Endothelial cell (in vitro differentiated cells): ENCODE measurements around the gene TMEM201. TPM values are rescaled to one million over a fixed set of nuclear protein-coding genes. Genes with fewer than 3 reads are reported as not detected.

Source experiments
- DNase-seq: peaks from one replicate; pipeline ENCODE4 v3.0.0; 2021; ENCODE audit warnings: low spot score
- H3K27ac Mint-ChIP-seq: one replicate; pipeline ENCODE4 v1.8.0; 2021; ENCODE audit warnings: mixed read lengths, inconsistent platforms; ENCODE audit not compliant: unreplicated experiment
- H3K27me3 Mint-ChIP-seq: one replicate; pipeline ENCODE4 v1.8.0; 2021; ENCODE audit warnings: mild to moderate bottlenecking, moderate library complexity, mixed read lengths, inconsistent platforms; ENCODE audit not compliant: unreplicated experiment
- H3K36me3 Mint-ChIP-seq: one replicate; pipeline ENCODE4 v1.8.0; 2021; ENCODE audit warnings: mild to moderate bottlenecking, low read depth, mixed read lengths, inconsistent platforms; ENCODE audit not compliant: unreplicated experiment
- H3K4me1 Mint-ChIP-seq: one replicate; pipeline ENCODE4 v1.8.0; 2021; ENCODE audit warnings: mild to moderate bottlenecking, mixed read lengths, inconsistent platforms; ENCODE audit not compliant: unreplicated experiment
- H3K4me3 Mint-ChIP-seq: one replicate; pipeline ENCODE4 v1.8.0; 2021; ENCODE audit warnings: mild to moderate bottlenecking, mixed read lengths, inconsistent platforms; ENCODE audit not compliant: unreplicated experiment
- H3K9me3 Mint-ChIP-seq: one replicate; pipeline ENCODE4 v1.8.0; 2021; ENCODE audit warnings: mixed read lengths, inconsistent platforms; ENCODE audit not compliant: unreplicated experiment
- total RNA-seq: library from RNA; stranded (reverse); fragmentation: NEBNext Ultra II Directional; extraction: Animal tissue kit (Norgen Biotek cat#: 25700); gene quantifications from one replicate; pipeline ENCODE4 v1.2.1, GENCODE V29; 2021; ENCODE audit not compliant: unreplicated experiment
- TF ChIP-seq, protein P1 (sequence below): fragments of 200-600 bp; sonication (generic); IDR thresholded peaks from one replicate; pipeline ENCODE4 v1.5.0; 2021; ENCODE audit warnings: antibody characterized with exemption; ENCODE audit not compliant: unreplicated experiment

Gene TMEM201
- total RNA-seq, 1 donor from 2014 or later: 19.1 TPM

- Mint-ChIP-seq H3K9me3 (no peaks in the 10 kb centered on the region), H3K36me3 (peaks cover 4% of the 10 kb centered on the region), H3K4me1 (no peaks in the 10 kb centered on the region), H3K27ac (no peak overlapping the region), H3K27me3 (peaks cover 5% of the 10 kb centered on the region), H3K4me3 (no peak overlapping the region)
- DNase-seq: no peak
- TF ChIP-seq, protein P1, sequence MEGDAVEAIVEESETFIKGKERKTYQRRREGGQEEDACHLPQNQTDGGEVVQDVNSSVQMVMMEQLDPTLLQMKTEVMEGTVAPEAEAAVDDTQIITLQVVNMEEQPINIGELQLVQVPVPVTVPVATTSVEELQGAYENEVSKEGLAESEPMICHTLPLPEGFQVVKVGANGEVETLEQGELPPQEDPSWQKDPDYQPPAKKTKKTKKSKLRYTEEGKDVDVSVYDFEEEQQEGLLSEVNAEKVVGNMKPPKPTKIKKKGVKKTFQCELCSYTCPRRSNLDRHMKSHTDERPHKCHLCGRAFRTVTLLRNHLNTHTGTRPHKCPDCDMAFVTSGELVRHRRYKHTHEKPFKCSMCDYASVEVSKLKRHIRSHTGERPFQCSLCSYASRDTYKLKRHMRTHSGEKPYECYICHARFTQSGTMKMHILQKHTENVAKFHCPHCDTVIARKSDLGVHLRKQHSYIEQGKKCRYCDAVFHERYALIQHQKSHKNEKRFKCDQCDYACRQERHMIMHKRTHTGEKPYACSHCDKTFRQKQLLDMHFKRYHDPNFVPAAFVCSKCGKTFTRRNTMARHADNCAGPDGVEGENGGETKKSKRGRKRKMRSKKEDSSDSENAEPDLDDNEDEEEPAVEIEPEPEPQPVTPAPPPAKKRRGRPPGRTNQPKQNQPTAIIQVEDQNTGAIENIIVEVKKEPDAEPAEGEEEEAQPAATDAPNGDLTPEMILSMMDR: no peak
Measured at GRCh38 chr1:9602794-9603167, 14.1 kb downstream of the TMEM201 start.

GRCh38 chr1:9603307-9603706 lies 14.6 kb downstream of the TMEM201 start:
- Mint-ChIP-seq H3K36me3 (peaks cover 4% of the 10 kb centered on the region), H3K27me3 (peaks cover 5% of the 10 kb centered on the region), H3K4me3 (no peak overlapping the region), H3K9me3 (no peaks in the 10 kb centered on the region), H3K27ac (no peak overlapping the region), H3K4me1 (no peaks in the 10 kb centered on the region)
- DNase-seq: no peak
- TF ChIP-seq, protein P1: no peak

- DNase-seq: no peak
- Mint-ChIP-seq H3K27ac (no peak overlapping the region), H3K4me3 (no peak overlapping the region), H3K36me3 (peaks cover 4% of the 10 kb centered on the region), H3K4me1 (no peaks in the 10 kb centered on the region), H3K27me3 (peaks cover 5% of the 10 kb centered on the region), H3K9me3 (no peaks in the 10 kb centered on the region)
- TF ChIP-seq, protein P1: no peak
Measured at GRCh38 chr1:9603766-9604753, 15.3 kb downstream of the TMEM201 start.

DNA sequence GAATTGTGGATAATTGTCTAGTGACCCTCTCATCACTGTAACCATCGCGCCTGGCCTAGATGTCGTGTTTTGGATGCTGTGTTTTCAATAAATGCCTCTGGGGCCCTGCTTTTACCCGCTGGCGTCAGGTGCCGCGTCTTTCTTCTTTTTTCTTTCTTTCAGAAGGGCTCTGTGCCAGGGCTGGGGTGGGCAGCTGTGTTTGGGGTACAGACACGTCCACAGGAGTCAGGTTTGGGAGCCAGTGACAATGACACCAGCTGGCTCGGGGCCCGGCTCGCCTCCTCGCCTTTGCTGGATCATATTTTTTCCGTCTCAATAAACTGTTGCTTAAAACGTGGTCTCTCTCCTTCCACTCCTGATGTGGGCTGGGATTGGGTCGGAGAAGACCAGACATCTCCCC lies 16.1 kb downstream of the TMEM201 start:
- Mint-ChIP-seq H3K4me1 (no peaks in the 10 kb centered on the region), H3K27me3 (peaks cover 5% of the 10 kb centered on the region), H3K4me3 (no peak overlapping the region), H3K27ac (no peak overlapping the region), H3K9me3 (no peaks in the 10 kb centered on the region), H3K36me3 (peaks cover 4% of the 10 kb centered on the region)
- DNase-seq: no peak
- TF ChIP-seq, protein P1: no peak

DNA sequence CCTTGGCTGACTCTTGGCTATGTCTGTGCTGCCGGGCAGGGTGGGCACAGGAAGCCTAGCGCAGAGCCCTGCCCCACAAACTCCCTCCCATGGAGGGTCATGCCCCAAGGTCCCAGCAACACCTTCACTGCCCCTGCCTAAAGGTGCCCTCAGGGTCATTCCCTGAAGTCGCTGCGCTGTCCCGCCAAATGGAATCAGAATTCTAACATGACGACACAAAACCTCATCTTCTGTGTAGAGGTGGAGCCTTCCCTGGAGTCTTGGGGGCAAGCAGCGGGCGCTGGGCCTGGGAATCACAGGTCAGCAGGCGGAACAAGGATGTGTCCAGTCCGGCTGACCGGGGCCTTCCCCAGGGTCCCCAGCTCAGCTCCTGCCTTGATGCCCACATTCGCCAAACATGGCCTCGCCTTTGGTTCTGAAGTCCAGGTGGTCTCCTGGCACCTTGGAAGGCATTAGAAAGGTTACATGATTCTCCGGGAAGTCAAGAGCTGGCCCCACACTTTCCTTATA lies 17.3 kb downstream of the TMEM201 start:
- Mint-ChIP-seq H3K4me3 (no peak overlapping the region), H3K27ac (no peak overlapping the region), H3K9me3 (no peaks in the 10 kb centered on the region), H3K27me3 (peaks cover 5% of the 10 kb centered on the region), H3K4me1 (no peaks in the 10 kb centered on the region), H3K36me3 (peaks cover 4% of the 10 kb centered on the region)
- DNase-seq: no peak
- TF ChIP-seq, protein P1: no peak
